ENCODE data around the gene FGF14.

DNA sequence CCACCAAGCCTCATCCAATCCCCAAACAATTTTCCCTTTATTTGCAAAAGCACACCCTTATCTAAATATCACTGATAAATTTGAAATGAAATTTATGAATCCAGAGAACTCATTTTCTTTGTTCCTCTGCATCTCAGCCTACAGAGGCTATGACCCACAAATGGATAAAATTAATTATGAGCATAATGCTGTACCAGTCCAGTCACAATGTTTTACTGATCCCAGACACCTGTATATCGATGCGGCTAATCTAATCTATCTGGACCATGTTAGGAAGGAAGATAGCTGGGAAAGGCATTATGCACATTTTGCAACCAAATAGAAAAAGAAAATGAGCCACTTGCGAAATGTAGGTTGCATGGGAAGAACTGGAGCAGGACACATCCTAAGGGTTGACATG, 150.0 kb downstream of the FGF14 start:
- TF ChIP-seq, protein P1, sequence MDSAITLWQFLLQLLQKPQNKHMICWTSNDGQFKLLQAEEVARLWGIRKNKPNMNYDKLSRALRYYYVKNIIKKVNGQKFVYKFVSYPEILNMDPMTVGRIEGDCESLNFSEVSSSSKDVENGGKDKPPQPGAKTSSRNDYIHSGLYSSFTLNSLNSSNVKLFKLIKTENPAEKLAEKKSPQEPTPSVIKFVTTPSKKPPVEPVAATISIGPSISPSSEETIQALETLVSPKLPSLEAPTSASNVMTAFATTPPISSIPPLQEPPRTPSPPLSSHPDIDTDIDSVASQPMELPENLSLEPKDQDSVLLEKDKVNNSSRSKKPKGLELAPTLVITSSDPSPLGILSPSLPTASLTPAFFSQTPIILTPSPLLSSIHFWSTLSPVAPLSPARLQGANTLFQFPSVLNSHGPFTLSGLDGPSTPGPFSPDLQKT (IDR thresholded peaks at IDR 0.05; ENCODE audit: borderline replicate concordance, low read depth, low read length), result no peak
- TF ChIP-seq ZNF521 (tag by site-specific recombination; IDR thresholded peaks at IDR 0.05) (no peak), OSR2 (tag by site-specific recombination; IDR thresholded peaks at IDR 0.05) (no peak), TCF7L2 (IDR thresholded peaks at IDR 0.05; ENCODE audit: borderline replicate concordance, low read depth, low read length) (no peak), ZFP41 (tag by site-specific recombination; IDR thresholded peaks at IDR 0.05; ENCODE audit: borderline replicate concordance) (no peak), YY1 (tag by site-specific recombination; IDR thresholded peaks at IDR 0.05) (no peak), ZNF175 (tag by site-specific recombination; IDR thresholded peaks at IDR 0.05) (no peak), PRDM1 (tag by site-specific recombination; IDR thresholded peaks at IDR 0.05) (no peak)
- TF ChIP-seq, protein P2, sequence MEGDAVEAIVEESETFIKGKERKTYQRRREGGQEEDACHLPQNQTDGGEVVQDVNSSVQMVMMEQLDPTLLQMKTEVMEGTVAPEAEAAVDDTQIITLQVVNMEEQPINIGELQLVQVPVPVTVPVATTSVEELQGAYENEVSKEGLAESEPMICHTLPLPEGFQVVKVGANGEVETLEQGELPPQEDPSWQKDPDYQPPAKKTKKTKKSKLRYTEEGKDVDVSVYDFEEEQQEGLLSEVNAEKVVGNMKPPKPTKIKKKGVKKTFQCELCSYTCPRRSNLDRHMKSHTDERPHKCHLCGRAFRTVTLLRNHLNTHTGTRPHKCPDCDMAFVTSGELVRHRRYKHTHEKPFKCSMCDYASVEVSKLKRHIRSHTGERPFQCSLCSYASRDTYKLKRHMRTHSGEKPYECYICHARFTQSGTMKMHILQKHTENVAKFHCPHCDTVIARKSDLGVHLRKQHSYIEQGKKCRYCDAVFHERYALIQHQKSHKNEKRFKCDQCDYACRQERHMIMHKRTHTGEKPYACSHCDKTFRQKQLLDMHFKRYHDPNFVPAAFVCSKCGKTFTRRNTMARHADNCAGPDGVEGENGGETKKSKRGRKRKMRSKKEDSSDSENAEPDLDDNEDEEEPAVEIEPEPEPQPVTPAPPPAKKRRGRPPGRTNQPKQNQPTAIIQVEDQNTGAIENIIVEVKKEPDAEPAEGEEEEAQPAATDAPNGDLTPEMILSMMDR (tag by site-specific recombination; IDR thresholded peaks at IDR 0.05), result no peak
- TF ChIP-seq, protein P3, sequence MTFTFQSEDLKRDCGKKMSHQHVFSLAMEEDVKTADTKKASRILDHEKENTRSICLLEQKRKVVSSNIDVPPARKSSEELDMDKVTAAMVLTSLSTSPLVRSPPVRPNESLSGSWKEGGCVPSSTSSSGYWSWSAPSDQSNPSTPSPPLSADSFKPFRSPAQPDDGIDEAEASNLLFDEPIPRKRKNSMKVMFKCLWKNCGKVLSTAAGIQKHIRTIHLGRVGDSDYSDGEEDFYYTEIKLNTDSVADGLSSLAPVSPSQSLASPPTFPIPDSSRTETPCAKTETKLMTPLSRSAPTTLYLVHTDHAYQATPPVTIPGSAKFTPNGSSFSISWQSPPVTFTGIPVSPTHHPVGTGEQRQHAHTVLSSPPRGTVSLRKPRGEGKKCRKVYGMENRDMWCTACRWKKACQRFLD (tag by site-specific recombination; IDR thresholded peaks at IDR 0.05), result no peak
- TF ChIP-seq, protein P4, sequence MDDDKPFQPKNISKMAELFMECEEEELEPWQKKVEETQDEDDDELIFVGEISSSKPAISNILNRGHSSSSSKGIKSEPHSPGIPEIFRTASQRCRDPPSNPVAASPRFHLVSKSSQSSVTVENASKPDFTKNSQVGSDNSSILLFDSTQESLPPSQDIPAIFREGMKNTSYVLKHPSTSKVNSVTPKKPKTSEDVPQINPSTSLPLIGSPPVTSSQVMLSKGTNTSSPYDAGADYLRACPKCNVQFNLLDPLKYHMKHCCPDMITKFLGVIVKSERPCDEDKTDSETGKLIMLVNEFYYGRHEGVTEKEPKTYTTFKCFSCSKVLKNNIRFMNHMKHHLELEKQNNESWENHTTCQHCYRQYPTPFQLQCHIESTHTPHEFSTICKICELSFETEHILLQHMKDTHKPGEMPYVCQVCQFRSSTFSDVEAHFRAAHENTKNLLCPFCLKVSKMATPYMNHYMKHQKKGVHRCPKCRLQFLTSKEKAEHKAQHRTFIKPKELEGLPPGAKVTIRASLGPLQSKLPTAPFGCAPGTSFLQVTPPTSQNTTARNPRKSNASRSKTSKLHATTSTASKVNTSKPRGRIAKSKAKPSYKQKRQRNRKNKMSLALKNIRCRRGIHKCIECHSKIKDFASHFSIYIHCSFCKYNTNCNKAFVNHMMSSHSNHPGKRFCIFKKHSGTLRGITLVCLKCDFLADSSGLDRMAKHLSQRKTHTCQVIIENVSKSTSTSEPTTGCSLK (tag by site-specific recombination; IDR thresholded peaks at IDR 0.05), result no peak
- TF ChIP-seq, protein P5, sequence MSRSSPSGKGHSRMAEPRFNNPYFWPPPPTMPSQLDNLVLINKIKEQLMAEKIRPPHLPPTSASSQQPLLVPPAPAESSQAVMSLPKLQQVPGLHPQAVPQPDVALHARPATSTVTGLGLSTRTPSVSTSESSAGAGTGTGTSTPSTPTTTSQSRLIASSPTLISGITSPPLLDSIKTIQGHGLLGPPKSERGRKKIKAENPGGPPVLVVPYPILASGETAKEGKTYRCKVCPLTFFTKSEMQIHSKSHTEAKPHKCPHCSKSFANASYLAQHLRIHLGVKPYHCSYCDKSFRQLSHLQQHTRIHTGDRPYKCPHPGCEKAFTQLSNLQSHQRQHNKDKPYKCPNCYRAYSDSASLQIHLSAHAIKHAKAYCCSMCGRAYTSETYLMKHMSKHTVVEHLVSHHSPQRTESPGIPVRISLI (tag by site-specific recombination; IDR thresholded peaks at IDR 0.05), result no peak
